A673 (cell line): ENCODE results near the gene CREBZF.

ENCODE experiments used
- EZH2 ChIP-seq: fragments of 200-600 bp; sonication (generic); IDR thresholded peaks from 2 replicates; pipeline ENCODE4 v1.6.1; 2017; ENCODE audit warnings: borderline replicate concordance, low read depth, mild to moderate bottlenecking, mixed read lengths, antibody characterized with exemption, low read length; ENCODE audit not compliant: poor library complexity, severe bottlenecking
- TF ChIP-seq, protein P1 (sequence below): fragments of 300-800, 200-600 bp; sonication (generic); conservative IDR thresholded peaks from 2 replicates; pipeline ENCODE4 v1.5.1; 2017; ENCODE audit warnings: low read depth, mild to moderate bottlenecking, antibody characterized with exemption, low read length, moderate library complexity, mixed read lengths

GRCh38 chr11:85682330-85683305 lies 17.7 kb upstream of the CREBZF start:
- TF ChIP-seq EZH2 = no peak
- TF ChIP-seq, protein P1, sequence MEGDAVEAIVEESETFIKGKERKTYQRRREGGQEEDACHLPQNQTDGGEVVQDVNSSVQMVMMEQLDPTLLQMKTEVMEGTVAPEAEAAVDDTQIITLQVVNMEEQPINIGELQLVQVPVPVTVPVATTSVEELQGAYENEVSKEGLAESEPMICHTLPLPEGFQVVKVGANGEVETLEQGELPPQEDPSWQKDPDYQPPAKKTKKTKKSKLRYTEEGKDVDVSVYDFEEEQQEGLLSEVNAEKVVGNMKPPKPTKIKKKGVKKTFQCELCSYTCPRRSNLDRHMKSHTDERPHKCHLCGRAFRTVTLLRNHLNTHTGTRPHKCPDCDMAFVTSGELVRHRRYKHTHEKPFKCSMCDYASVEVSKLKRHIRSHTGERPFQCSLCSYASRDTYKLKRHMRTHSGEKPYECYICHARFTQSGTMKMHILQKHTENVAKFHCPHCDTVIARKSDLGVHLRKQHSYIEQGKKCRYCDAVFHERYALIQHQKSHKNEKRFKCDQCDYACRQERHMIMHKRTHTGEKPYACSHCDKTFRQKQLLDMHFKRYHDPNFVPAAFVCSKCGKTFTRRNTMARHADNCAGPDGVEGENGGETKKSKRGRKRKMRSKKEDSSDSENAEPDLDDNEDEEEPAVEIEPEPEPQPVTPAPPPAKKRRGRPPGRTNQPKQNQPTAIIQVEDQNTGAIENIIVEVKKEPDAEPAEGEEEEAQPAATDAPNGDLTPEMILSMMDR = no peak
